IPS-NIHi7 (cell line): ENCODE results near the gene C9orf50.
"Not testable (repeated sequence)": the region's sequence is repeated elsewhere in the genome, so short reads cannot be mapped to it uniquely, and the experiment has no call there.

Experiments used
- DNase-seq: peaks from one replicate; pipeline ENCODE4 v3.0.0; 2012; ENCODE audit warnings: mixed read lengths; ENCODE audit errors: extremely low spot score

C9orf50 gene

DNA sequence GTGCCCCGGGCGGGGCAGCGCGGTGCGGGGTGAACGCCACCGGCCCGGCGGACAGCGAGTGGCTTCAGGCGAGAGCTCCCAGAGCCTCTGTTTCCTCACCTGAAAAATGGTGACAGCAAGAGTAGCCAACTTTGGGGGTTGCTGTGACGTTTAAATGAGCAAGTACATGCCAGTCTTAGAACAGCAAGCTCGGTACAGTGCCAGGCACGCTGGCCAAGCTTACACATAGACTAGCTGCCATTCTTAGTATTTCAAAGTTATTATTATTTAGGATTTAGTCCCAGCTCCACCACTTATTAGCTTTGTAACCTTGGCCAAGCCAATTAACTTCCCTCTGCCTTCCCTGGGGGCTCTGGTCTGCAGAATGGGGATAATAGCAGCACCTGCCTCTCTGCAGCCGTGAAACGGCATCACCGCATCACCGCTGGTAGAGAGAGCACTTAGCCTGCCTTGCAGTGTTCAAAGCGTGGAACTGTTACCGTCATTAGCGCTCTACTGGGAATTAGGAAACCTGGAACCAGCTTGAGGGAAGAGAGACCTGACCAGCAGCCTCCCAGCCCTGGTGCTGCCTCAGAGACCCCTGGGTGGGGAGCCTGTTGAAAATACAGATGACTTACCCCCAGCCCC is at the start of gene C9orf50:
TSS of gene C9orf50 (minus strand) at position 433 of the 627 bp plus-strand sequence. CDS start 527 bp downstream, outside the sequence.
- no peak for DNase-seq

DNA sequence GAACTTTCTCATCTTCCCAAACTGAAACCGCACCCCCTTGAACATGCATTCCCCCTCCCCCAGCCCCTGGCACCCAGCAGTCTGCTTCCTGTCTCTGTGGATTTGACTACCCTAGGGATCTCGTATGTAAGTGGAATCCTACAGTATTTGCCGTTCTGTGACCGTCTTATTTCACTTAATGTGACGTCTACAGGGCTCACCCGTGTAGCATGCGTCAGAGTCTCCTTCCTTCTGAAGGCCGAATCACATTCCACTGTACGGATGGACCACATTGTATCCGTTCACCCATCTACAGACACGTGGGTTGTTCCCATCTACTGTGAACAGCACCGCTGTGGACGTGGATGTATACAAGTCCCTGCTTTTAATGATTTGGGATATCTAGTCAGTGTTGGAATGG is 49.0 kb upstream of the C9orf50 start:
- DNase-seq = no peak

DNA sequence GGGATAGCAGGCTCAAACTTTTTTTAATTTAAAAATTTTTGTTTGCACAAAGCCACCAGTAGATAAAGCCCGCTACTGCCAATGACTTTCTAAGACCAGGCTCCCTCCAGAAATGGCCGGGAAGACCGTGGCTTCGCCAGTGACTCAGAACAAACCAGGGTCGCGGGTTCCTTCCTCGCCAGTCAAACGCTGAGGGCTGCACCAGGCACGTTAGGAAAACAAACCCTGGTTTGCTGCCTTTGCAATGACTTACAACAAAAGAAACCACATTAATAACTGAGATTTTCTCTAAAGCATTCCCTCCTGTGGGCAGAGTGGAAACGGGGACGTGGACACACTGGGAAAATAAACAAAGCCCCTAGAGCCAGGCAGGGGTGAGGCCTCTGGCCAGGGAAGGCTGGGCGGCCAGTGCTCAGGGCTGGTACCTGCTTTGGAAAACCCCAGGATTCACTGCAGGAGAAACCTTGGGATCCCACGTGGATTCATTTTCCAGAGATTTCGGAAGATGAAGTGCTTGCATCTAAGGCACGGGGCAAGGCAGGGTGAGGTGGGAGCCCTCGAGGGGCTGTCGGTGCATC is 48.3 kb upstream of the C9orf50 start:
- DNase-seq = no peak

DNA sequence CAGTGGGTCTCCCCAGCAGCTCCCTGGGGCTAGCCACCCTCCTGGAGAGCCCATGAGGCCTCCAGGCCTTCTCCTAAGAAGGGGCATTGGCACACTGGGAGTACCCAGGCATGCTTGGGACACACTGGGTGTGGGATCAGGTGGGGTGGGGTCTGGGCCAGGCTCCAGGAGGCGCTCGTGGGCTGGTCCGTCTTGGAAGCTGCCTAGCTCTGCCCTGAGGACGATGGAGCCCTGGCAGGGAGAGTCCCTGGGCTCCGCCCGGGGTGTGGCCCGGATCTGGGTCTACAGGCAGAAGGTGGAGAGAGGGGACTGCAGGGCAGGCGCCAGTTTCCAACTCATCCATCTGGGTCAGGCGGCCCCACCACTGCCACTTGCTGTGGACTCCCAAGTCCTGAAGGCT is 46.9 kb upstream of the C9orf50 start:
- no peak for DNase-seq

GRCh38 chr9:129667378-129667777 is 46.5 kb upstream of the C9orf50 start:
- DNase-seq = no peak

DNA sequence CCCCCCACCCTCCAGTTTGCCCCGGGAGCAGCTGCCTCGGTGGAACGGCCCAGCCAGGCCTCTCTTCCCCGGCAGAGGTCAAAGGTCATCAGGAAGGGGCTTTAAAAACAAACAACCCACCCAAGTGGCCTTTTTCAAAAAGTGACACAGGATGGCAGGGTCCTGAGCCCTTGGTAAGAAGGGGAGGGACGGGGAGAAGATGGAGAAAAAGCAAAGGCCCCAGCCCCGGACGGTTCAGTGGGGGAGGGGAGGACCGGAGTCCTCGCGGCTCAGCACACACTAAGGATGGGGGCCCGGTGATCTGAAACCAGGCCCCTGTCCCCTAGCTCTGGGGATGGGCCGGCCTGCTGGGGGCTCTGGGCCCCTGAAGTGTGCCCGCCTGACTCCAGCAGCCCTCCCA is 45.7 kb upstream of the C9orf50 start:
- no peak for DNase-seq

DNA sequence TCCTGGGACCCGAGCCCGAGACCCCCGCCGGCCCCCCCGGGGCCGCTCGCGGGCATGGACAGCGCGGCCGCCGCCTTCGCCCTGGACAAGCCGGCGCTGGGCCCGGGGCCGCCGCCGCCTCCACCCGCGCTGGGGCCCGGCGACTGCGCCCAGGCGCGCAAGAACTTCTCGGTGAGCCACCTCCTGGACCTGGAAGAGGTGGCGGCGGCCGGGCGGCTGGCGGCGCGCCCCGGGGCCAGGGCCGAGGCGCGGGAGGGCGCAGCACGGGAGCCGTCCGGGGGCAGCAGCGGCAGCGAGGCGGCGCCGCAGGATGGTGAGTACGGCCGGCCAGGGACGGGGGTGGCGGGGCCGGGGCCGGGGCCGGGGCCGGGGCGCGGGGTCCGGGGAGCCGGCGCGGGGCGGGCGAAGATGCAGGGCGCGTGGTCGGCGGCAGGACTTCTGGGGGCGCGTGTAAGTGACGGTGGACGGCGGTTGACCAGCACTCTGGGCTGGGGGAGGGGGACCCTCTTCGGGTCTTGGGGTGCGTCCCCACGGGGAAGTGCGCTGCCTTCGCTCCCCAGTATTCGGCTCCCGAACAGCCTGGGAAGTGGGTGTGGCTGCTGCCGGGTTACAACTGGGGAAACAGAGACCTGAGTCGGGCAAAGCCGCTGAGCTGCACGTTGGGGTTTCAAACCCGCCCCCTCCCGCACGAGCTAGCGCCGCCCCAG is 45.1 kb upstream of the C9orf50 start:
- DNase-seq = no peak

GRCh38 chr9:129665389-129665775 is 44.5 kb upstream of the C9orf50 start, which contains the start of gene PRRX2:
TSS of gene PRRX2 (plus strand) at chr9:129665647. CDS start at chr9:129665868, 221 bp downstream.
- peak; percentile 68 for DNase-seq

GRCh38 chr9:129664746-129665388 is 44.0 kb upstream of the C9orf50 start:
- DNase-seq = no peak

DNA sequence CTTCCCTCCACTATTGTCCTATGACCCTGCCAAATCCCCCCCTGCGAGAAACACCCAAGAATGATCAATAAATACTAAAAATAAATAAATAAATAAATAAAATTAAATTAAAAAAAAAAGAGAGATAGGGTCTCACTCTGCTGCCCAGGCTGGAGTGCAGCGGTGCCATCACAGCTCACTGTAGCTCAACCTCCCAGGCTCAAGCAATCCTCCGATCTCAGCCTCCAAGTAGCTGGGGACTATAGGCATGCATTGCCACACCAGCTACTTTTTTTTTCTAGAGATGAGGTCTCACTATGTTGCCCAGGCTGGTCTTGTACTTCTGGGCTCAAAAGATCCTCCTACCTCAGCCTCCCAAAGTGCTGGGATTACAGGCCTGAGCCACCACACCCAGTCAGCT is 41.3 kb upstream of the C9orf50 start:
- not testable (repeated sequence) for DNase-seq

DNA sequence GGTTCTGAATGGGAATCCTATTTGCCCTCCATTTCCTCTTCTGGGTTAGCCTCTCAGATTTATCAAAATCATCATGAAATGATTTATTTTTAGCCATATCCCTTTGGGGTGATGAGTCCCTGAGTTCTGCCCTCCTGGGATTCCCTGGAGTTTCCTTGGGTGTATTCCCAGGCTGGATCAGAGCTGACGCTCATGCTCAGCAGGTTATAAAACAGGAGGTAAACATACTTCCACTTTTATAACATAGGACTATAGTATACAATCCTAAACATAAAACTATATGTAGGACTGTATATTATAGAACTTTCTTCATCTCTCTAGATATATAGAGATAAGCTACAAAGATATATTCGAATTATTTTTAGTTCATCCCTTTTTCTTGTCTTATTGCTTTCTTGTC is 40.1 kb upstream of the C9orf50 start:
- no peak for DNase-seq

- no peak for DNase-seq
These were observed 36.0 kb upstream of the C9orf50 start for GRCh38 chr9:129656795-129657390.

GRCh38 chr9:129655696-129656095 is 34.8 kb upstream of the C9orf50 start:
- DNase-seq = no peak

DNA sequence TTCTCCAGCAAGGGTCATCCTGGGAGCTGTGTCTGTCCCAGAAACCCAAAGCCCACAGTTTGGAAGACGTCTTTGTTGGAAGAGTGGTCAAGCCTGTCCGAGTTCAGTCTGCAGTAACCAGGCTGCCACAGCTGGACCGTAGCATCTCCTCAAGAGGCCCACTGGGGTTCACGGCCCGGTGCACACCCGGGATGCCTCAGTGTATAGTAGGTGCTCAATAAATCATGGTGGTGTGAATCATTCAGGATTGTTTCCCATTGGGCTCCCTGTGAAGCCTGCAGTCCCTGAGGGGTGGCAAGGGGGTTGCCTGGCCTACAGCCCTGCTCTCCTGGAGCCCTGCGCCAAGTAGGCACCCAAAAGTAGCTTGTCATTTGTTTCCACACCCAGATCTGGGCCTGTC is 34.3 kb upstream of the C9orf50 start:
- no peak for DNase-seq

GRCh38 chr9:129654554-129655040 is 33.7 kb upstream of the C9orf50 start:
- DNase-seq = no peak

GRCh38 chr9:129653823-129654553 is 33.1 kb upstream of the C9orf50 start:
- no peak for DNase-seq

DNA sequence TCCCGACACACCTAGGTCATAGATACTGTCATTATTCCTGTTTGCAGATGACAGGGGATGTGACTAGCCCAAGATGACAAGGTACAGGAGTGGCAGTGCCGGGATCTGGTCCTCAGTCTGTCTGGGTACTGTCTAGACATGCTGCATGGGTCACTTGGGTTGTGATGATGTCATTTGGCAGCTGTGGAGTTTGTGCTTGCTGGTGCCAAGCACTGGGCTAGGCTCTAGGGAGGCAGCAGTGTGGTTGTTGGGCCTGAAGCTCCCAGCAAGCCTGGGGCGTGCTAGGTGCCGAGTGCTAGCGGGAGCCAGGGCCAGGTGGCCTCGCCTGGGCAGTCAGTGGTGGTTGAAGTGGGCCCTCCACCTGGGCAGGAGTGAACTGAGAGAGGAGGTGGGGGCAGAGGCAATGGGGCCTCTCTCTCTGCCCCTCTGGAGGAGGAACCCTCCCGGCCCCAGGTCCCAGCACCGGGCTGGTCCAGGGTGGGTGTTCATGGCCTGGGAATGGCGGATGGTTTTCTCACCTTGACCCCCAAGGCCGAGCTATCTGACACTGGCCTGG is 29.9 kb upstream of the C9orf50 start:
- no peak for DNase-seq

DNA sequence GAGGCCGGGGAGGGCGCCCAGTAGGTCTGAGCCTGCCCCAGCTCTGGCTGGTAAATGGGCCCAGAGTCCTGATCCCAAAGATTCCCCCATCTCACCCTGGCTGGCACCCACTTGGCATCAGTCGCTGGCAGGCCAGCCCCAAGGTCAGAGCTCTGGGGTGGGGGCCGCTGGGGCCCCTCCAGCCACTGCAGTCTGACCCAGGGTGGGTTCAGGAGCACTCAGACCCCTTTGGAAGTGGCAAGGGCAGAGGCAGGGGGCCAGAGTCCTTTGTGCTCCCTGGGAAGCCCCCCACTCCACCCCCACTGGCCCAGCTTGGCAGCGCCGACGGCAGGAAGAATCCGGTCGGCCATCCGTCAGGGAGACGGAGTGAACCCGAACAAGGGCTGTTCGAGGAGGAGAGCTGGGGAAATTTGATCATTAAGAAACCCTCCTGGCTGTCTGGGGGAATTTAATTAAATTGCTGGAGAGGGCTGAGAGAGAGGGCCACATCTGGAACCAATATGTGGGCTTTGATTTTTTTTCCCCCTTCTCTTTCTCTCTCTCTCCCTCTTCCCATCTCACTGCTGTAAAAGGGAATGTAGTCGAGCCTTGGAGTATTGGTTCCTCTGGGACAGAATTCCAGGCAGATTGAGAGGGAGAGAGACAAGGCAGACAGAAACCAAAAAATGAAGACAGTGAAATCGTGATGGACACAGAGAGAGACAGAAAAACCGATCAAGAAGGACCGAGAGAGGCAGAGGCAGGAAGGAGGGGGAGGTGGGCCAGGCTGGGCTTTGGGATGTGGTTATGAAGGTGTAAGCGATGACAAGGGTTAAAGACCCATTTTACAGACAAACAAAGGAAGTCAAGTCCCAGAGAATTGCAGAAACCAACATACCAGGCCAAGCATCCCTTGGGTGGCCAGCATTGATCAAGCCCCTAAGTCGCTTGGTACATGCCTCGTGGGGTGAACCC is 29.1 kb upstream of the C9orf50 start:
- no peak for DNase-seq

GRCh38 chr9:129648764-129649115 is 27.8 kb upstream of the C9orf50 start:
- DNase-seq = no peak
